NCI-H2196 treated with DMSO at 0.1 percent for 48 hours (cell line): Measurements from ENCODE around the gene WNT5B.

Experiments used
- DNase-seq: peaks from one replicate; lab custom pipeline; 2025; ENCODE audit not compliant: unreplicated experiment; lab: John Stamatoyannopoulos, UW

The WNT5B gene

GRCh38 chr12:1650260-1650977 lies 21.4 kb downstream of the WNT5B start:
- DNase-seq: no peak

GRCh38 chr12:1650978-1651361 lies 21.9 kb downstream of the WNT5B start:
- DNase-seq: no peak

GRCh38 chr12:1651946-1652345 lies 22.9 kb downstream of the WNT5B start:
- no peak for DNase-seq

GRCh38 chr12:1655225-1655788 lies 26.3 kb downstream of the WNT5B start:
- no peak for DNase-seq

- no peak for DNase-seq
Observed at GRCh38 chr12:1656902-1657301, 27.9 kb downstream of the WNT5B start.

- no peak for DNase-seq
Observed at GRCh38 chr12:1657688-1658087, 28.7 kb downstream of the WNT5B start.

GRCh38 chr12:1660304-1661187 lies 31.5 kb downstream of the WNT5B start:
- DNase-seq: no peak

- peak; percentile 69 for DNase-seq
Observed at GRCh38 chr12:1661553-1662335, 32.7 kb downstream of the WNT5B start.

- no peak for DNase-seq
Observed at GRCh38 chr12:1662761-1663439, 33.9 kb downstream of the WNT5B start.

GRCh38 chr12:1663440-1664132 lies 34.6 kb downstream of the WNT5B start:
- no peak for DNase-seq

GRCh38 chr12:1665366-1665765 lies 36.3 kb downstream of the WNT5B start:
- no peak for DNase-seq

- DNase-seq: no peak
Observed at GRCh38 chr12:1666215-1666614, 37.2 kb downstream of the WNT5B start.

GRCh38 chr12:1666685-1667162 lies 37.7 kb downstream of the WNT5B start:
- DNase-seq: no peak

- DNase-seq: no peak
Observed at GRCh38 chr12:1668833-1669543, 40.0 kb downstream of the WNT5B start.

- no peak for DNase-seq
Observed at GRCh38 chr12:1670358-1671268, 41.6 kb downstream of the WNT5B start.

GRCh38 chr12:1676043-1676442 lies 47.0 kb downstream of the WNT5B start:
- no peak for DNase-seq

GRCh38 chr12:1680804-1681492 lies 51.9 kb downstream of the WNT5B start:
- no peak for DNase-seq

- no peak for DNase-seq
Observed at GRCh38 chr12:1681493-1681807, 52.4 kb downstream of the WNT5B start.
